Trophoblast cell (in vitro differentiated cells and primary cell): ENCODE data around the gene PICALM.
"Not testable (repeated sequence)": the region's sequence is repeated elsewhere in the genome, so short reads cannot be mapped to it uniquely, and the experiment has no call there.

Source experiments
- DNase-seq, 2 donors: peaks; one replicate each; pipeline ENCODE4 v3.0.0-alpha.2; 2016
- H2AFZ ChIP-seq: 2 replicates; pipeline ENCODE4 v1.6.1; 2013; ENCODE audit warnings: low read length, moderate library complexity, mild to moderate bottlenecking; ENCODE audit not compliant: insufficient read depth, poor library complexity
- H2AK5ac ChIP-seq: 2 replicates; pipeline ENCODE4 v1.6.1; 2013; ENCODE audit warnings: mild to moderate bottlenecking, low read length
- H2BK120ac ChIP-seq: 2 replicates; pipeline ENCODE4 v1.6.1; 2013; ENCODE audit warnings: low read length, mild to moderate bottlenecking, moderate library complexity; ENCODE audit not compliant: insufficient read depth, poor library complexity
- H2BK12ac ChIP-seq: 2 replicates; pipeline ENCODE4 v1.6.1; 2013; ENCODE audit warnings: mild to moderate bottlenecking, low read length, moderate library complexity
- H2BK5ac ChIP-seq: 2 replicates; pipeline ENCODE4 v1.6.1; 2013; ENCODE audit warnings: low read length, low read depth, moderate library complexity, mild to moderate bottlenecking; ENCODE audit not compliant: poor library complexity
- H3K14ac ChIP-seq: 2 replicates; pipeline ENCODE4 v1.6.1; 2013; ENCODE audit warnings: mild to moderate bottlenecking, low read length
- H3K18ac ChIP-seq: 2 replicates; pipeline ENCODE4 v1.6.1; 2013; ENCODE audit warnings: mild to moderate bottlenecking, low read length
- H3K23ac ChIP-seq: 2 replicates; pipeline ENCODE4 v1.6.1; 2013; ENCODE audit warnings: low read length
- H3K27ac ChIP-seq: 2 replicates; pipeline ENCODE4 v1.5.1; 2013; ENCODE audit warnings: low read depth, mild to moderate bottlenecking, inconsistent platforms, low read length, moderate library complexity
- H3K27me3 ChIP-seq: 2 replicates; pipeline ENCODE4 v1.6.1; 2013; ENCODE audit warnings: inconsistent platforms, mild to moderate bottlenecking, low read length, moderate library complexity; ENCODE audit not compliant: insufficient read depth
- H3K36me3 ChIP-seq, 2 experiments: 1 replicate in 1 of 2; 2 replicates in 1 of 2; pipeline ENCODE4 v1.6.1; 2013; ENCODE audit warnings: low read length in 2 of 2, mild to moderate bottlenecking in 2 of 2, moderate library complexity in 1 of 2; ENCODE audit not compliant: insufficient read depth in 2 of 2, control insufficient read depth in 1 of 2
- H3K4ac ChIP-seq: 2 replicates; pipeline ENCODE4 v1.6.1; 2013; ENCODE audit warnings: low read depth, mild to moderate bottlenecking, low read length, moderate library complexity
- H3K4me1 ChIP-seq, 2 experiments: 1 replicate in 1 of 2; 2 replicates in 1 of 2; pipeline ENCODE4 v1.6.1; 2013; ENCODE audit warnings: low read length in 2 of 2, mild to moderate bottlenecking in 2 of 2, moderate library complexity in 1 of 2; ENCODE audit not compliant: insufficient read depth in 2 of 2, control insufficient read depth in 1 of 2
- H3K4me2 ChIP-seq: 2 replicates; pipeline ENCODE4 v1.6.1; 2013; ENCODE audit warnings: inconsistent platforms, mild to moderate bottlenecking, low read length, moderate library complexity
- H3K4me3 ChIP-seq: 2 replicates; pipeline ENCODE4 v1.5.1; 2013; ENCODE audit warnings: mild to moderate bottlenecking, low read depth, low read length, inconsistent platforms
- H3K79me1 ChIP-seq: one replicate; pipeline ENCODE4 v1.6.1; 2013; ENCODE audit warnings: low read length
- H3K79me2 ChIP-seq: 2 replicates; pipeline ENCODE4 v1.6.1; 2013; ENCODE audit warnings: low read length, mild to moderate bottlenecking; ENCODE audit not compliant: control insufficient read depth, insufficient read depth, poor library complexity
- H3K9ac ChIP-seq: 2 replicates; pipeline ENCODE4 v1.6.1; 2013; ENCODE audit warnings: mild to moderate bottlenecking, low read length
- H3K9me3 ChIP-seq: 2 replicates; pipeline ENCODE4 v1.6.1; 2013; ENCODE audit warnings: low read depth, mild to moderate bottlenecking, control low read depth, inconsistent platforms, low read length; ENCODE audit not compliant: insufficient read depth
- H4K12ac ChIP-seq: 2 replicates; pipeline ENCODE4 v1.6.1; 2013; ENCODE audit warnings: low read depth, mild to moderate bottlenecking, low read length, moderate library complexity
- H4K8ac ChIP-seq: 2 replicates; pipeline ENCODE4 v1.6.1; 2013; ENCODE audit warnings: low read depth, mild to moderate bottlenecking, low read length, moderate library complexity
- H4K91ac ChIP-seq: one replicate; pipeline ENCODE4 v1.6.1; 2013; ENCODE audit warnings: low read depth, mild to moderate bottlenecking, low read length, moderate library complexity
- WGBS: extraction: QIAGEN DNeasy Blood & Tissue Kit; methylation state at CpG from one replicate; pipeline ENCODE4 v1.1.7; 2013; ENCODE audit warnings: missing lambda C conversion rate; ENCODE audit not compliant: insufficient read length, insufficient coverage; ENCODE audit errors: extremely low coverage; 5-methylcytosine and 5-hydroxymethylcytosine counted together

The PICALM gene

DNA sequence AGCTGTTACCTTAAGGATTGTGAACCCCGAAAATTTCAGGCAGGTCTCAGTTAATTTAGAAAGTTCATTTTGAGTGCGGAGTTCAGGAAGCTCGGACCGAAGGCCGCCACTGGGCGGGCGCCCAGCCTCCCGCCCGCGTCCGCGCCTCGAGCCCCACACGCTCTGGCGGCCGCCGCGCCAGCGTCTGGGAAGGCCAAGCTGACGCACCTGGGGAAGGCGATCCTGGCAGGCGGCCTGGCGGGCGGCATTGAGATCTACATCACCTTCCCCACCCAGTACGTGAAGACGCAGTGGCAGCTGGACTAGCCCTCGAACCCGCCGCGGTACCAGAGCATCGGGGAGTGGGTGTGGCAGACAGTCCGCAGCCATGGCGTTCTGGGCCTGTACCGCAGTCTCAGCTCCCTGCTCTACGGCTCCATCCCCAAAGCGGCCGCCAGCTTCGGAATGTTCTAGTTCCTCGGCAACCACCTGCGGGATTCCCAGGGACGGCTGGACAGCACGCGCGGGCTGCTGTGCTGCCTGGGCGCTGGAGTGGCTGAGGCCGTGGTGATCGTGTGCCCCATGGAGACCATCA lies 134.2 kb downstream of the PICALM start:
- H4K12ac ChIP-seq = no peak overlapping the region
- no peak overlapping the region for H3K4me2 ChIP-seq
- peaks cover 3% of the 10 kb centered on the region for H3K9me3 ChIP-seq
- no peak overlapping the region for H2AK5ac ChIP-seq
- no peak overlapping the region for H2AFZ ChIP-seq
- no peak overlapping the region for H3K4me3 ChIP-seq
- WGBS = no CpG with 5 or more reads among the region's 47 CpGs
- no peak overlapping the region for H4K91ac ChIP-seq
- no peak overlapping the region for H3K23ac ChIP-seq
- H3K27me3 ChIP-seq = no peaks in the 10 kb centered on the region
- no peak overlapping the region for H3K27ac ChIP-seq
- no peaks in the 10 kb centered on the region for H3K79me2 ChIP-seq
- H2BK12ac ChIP-seq = no peak overlapping the region
- no peak overlapping the region for H3K14ac ChIP-seq
- DNase-seq = no peak
- H3K4me1 ChIP-seq = no peaks in the 10 kb centered on the region
- no peak overlapping the region for H3K4ac ChIP-seq
- no peak overlapping the region for H2BK120ac ChIP-seq
- H3K18ac ChIP-seq = no peak overlapping the region
- H4K8ac ChIP-seq = no peak overlapping the region
- H3K9ac ChIP-seq = no peak overlapping the region
- no peak overlapping the region for H2BK5ac ChIP-seq
- H3K36me3 ChIP-seq = no peaks in the 10 kb centered on the region
- H3K79me1 ChIP-seq = no peaks in the 10 kb centered on the region

DNA sequence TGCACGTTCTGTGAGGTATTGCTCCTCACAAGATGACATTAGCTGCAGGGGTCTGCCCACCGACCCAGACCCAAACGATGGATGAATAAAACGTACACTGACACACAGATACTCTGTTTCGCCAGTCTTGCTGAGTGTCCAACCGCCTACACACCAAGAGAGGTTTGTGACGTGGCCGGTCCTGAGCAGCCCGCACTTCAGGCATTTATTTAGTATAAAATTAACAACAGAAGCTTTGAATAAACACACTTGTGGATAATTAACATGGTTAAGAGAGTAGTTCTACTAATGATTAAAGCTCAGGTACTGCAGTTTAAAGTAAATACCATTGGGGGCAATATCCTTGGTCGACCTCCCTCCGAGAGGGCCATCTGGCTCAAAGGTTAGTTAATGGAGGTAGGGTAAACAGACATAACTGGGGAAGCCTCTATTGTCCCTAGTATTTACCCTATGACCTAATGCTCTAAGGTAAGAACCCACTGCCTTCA lies 138.0 kb downstream of the PICALM start:
- Histone ChIP-seq H3K18ac (no peak overlapping the region), H2AFZ (no peak overlapping the region)

GRCh38 chr11:85926653-85927214 lies 142.2 kb downstream of the PICALM start:
- H4K91ac ChIP-seq, H3K79me2 ChIP-seq: not testable (repeated sequence)

More for the DNA sequence above, 138.0 kb downstream of the PICALM start:
- WGBS = no CpG with 5 or more reads among the region's 11 CpGs
- no peak overlapping the region for H4K12ac ChIP-seq
- H3K4me1 ChIP-seq = no peaks in the 10 kb centered on the region
- H3K4me2 ChIP-seq = no peak overlapping the region
- no peak for DNase-seq
- H2BK120ac ChIP-seq = no peak overlapping the region
- no peaks in the 10 kb centered on the region for H3K27me3 ChIP-seq
- H2AK5ac ChIP-seq = no peak overlapping the region
- no peak overlapping the region for H2BK5ac ChIP-seq
- H3K36me3 ChIP-seq = no peaks in the 10 kb centered on the region
- H3K79me1 ChIP-seq = no peaks in the 10 kb centered on the region
- no peak overlapping the region for H3K27ac ChIP-seq
- H3K23ac ChIP-seq = no peak overlapping the region
- peaks cover 3% of the 10 kb centered on the region for H3K9me3 ChIP-seq
- no peak overlapping the region for H3K4me3 ChIP-seq
- no peaks in the 10 kb centered on the region for H3K79me2 ChIP-seq
- no peak overlapping the region for H3K14ac ChIP-seq
- H3K4ac ChIP-seq = no peak overlapping the region
- no peak overlapping the region for H4K8ac ChIP-seq
- no peak overlapping the region for H4K91ac ChIP-seq
- no peak overlapping the region for H2BK12ac ChIP-seq
- H3K9ac ChIP-seq = no peak overlapping the region

GRCh38 chr11:85923455-85923854 lies 145.4 kb downstream of the PICALM start:
- Histone ChIP-seq H3K27ac (no peak overlapping the region), H3K27me3 (no peaks in the 10 kb centered on the region), H3K79me1 (no peaks in the 10 kb centered on the region), H3K9ac (no peak overlapping the region), H3K23ac (no peak overlapping the region), H3K4ac (no peak overlapping the region), H3K4me2 (no peak overlapping the region), H3K14ac (no peak overlapping the region), H3K4me1 (no peaks in the 10 kb centered on the region), H2BK5ac (no peak overlapping the region), H3K4me3 (no peak overlapping the region), H4K91ac (no peak overlapping the region), H3K9me3 (no peaks in the 10 kb centered on the region), H2AFZ (no peak overlapping the region), H4K12ac (no peak overlapping the region), H2BK12ac (no peak overlapping the region), H2AK5ac (no peak overlapping the region), H2BK120ac (no peak overlapping the region), H4K8ac (no peak overlapping the region), H3K36me3 (no peaks in the 10 kb centered on the region), H3K18ac (no peak overlapping the region), H3K79me2 (no peaks in the 10 kb centered on the region)
- no CpG with 5 or more reads among the region's 1 CpG for WGBS
- DNase-seq = no peak

More at GRCh38 chr11:85926653-85927214, 142.2 kb downstream of the PICALM start:
- H3K14ac ChIP-seq, H3K23ac ChIP-seq, H2BK5ac ChIP-seq, H3K4me2 ChIP-seq, H3K18ac ChIP-seq, DNase-seq, H3K79me1 ChIP-seq, H2AK5ac ChIP-seq, H3K9me3 ChIP-seq, H4K12ac ChIP-seq, H3K4me1 ChIP-seq, H3K36me3 ChIP-seq, H3K27ac ChIP-seq, H3K27me3 ChIP-seq, H2AFZ ChIP-seq, H2BK120ac ChIP-seq, H3K4me3 ChIP-seq, H4K8ac ChIP-seq, H3K9ac ChIP-seq, H3K4ac ChIP-seq, H2BK12ac ChIP-seq: not testable (repeated sequence)
- no CpG with 5 or more reads among the region's 2 CpGs for WGBS
